ENCODE measurements around the gene FAM120B.

The FAM120B gene

GRCh38 chr6:170444811-170445211 lies 138.3 kb downstream of the FAM120B start:
- no peak for DNase-seq (ENCODE audit: insufficient read length, low spot score)
- no peak for TF ChIP-seq CTCF (IDR thresholded peaks at IDR 0.05; ENCODE audit: insufficient read depth, missing control alignments)
- no peak for FAIRE-seq

DNA sequence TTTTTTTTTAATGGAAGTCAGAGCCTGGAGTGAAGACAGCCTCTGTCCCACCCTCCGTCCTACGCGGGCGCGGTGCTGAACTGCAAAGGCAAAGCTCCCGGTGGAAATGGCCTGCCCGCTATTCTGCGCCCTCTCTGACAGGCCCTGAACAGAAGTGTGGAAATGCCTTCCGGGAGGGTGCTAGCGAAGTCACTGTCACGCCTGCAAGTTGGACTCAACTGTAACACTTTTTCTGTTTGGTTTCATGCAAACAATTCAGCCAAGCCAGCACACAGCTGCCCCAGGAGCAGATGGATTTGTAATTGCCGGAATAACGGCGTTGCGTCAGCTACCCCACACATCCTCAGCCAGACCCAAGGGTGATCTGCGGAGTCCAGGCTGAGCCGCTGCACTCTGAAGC lies 138.9 kb downstream of the FAM120B start:
- FAIRE-seq (no peak), DNase-seq (ENCODE audit: insufficient read length, low spot score) (no peak)
- no peak for TF ChIP-seq CTCF (IDR thresholded peaks at IDR 0.05; ENCODE audit: insufficient read depth, missing control alignments)

DNA sequence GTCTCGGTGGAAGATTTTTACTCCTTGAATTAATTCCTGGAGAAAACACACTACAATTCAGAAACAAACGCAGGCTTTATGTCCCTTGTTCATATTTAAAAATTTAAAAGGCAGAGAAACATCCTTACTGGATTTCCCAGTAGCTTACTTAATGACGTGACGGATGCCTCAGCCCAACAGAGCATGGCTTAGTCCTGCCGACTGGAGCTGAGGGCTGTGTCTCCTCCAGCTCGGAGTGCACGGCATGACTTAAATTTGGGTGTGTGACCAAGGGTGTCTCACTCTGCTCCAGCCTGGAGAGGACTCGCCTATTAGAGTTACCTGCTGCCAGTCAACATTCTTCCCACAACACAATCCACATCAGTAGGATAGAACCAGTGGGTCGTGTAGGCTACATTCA lies 139.4 kb downstream of the FAM120B start:
- FAIRE-seq (no peak), DNase-seq (ENCODE audit: insufficient read length, low spot score) (no peak)
- TF ChIP-seq CTCF (IDR thresholded peaks at IDR 0.05; ENCODE audit: insufficient read depth, missing control alignments), result no peak

DNA sequence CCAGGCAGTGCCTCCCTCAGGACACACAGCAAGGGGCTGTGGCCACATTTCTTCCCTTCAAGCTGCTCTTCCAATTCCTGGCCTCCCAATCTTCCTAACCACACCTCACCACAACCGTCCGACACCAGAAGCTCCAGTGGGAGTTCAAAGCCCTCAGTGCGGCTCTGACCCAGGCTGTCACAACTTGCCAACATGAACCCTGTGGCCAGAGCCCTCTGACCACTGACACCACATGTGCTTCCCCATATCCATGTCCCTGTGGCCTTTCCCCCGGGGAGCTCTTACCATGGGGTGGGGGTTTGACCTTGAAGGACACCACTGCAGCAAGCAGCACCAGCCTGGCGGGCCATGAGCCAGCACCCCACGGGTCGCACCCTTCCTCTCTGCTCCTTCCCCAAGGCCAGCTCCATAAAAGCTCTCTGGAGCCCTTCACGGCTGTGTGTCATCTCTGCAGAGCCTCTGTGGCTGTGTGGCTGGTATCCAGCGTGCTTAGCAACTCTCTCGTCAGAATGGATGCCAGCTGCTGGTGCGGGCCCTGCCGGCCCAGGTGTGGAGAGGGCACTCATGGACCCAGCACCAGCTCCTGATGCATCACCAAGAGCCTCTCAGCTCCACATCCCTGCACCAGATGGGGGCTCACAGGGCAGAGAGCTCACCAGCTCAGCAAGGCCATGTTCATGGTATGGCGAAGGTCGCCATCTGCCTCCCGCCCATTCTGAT lies 140.4 kb downstream of the FAM120B start:
- TF ChIP-seq CTCF (IDR thresholded peaks at IDR 0.05; ENCODE audit: insufficient read depth, missing control alignments), result no peak
- FAIRE-seq (no peak), DNase-seq (ENCODE audit: insufficient read length, low spot score) (no peak)

DNA sequence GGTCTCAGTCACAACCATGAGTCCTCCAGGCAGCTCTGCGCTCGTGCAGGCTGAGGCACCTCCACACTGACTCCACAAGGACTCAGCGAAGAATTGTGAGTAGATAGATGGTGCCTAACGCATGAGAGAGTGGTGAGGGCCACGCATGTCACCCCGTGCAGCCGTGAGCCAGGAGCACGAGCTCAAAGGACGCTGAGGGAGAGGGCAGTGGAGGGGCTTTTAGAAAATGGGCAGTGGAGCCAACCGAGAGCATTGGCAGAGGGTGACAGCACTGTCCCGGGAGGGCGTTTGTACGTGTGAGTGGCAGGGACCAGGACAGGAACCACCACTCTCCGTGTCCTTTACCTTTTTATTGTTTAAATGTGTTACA lies 141.0 kb downstream of the FAM120B start:
- DNase-seq (ENCODE audit: insufficient read length, low spot score) (no peak), FAIRE-seq (no peak)
- TF ChIP-seq CTCF (IDR thresholded peaks at IDR 0.05; ENCODE audit: insufficient read depth, missing control alignments), result no peak

GRCh38 chr6:170448317-170448716 lies 141.8 kb downstream of the FAM120B start:
- TF ChIP-seq CTCF (IDR thresholded peaks at IDR 0.05; ENCODE audit: insufficient read depth, missing control alignments), result no peak
- FAIRE-seq, result no peak
- no peak for DNase-seq (ENCODE audit: insufficient read length, low spot score)

GRCh38 chr6:170448751-170449630 lies 142.4 kb downstream of the FAM120B start:
- TF ChIP-seq CTCF (IDR thresholded peaks at IDR 0.05; ENCODE audit: insufficient read depth, missing control alignments), result no peak
- FAIRE-seq (no peak), DNase-seq (ENCODE audit: insufficient read length, low spot score) (no peak)

Data from D721Med (cell line).